ENCODE data around the gene MTPN. TPM values are rescaled to one million over a fixed set of nuclear protein-coding genes. Genes with fewer than 3 reads are reported as not detected.

MTPN gene
- total and polyA plus RNA-seq, 5 experiments from 2014 or later = 60.5 to 100 (median 74.1) TPM

DNA sequence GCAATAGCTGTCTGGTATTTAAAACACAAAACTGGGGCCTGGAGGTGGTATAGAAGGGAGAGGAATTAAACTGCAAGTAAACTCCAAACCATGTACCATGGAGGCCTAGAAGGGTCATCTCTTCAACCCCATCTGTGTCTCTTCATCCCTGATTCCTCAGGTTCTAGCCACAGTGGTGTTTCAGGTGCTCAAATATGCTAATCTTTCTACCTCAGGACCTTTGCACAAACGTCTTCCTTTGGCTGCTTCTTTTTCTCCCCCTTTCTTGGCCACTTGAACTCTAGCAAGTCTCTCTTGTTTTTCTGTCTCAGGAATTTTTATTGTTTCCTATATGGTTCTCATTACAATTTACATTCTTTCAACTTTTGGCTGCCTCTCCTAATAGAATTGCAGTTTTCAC, 25.6 kb upstream of the MTPN start:
- H3K27ac Mint-ChIP-seq = no peak overlapping the region
- peaks cover 0 to 2% (median 0%) of the 10 kb centered on the region in 9 donors for H3K9me3 Mint-ChIP-seq
- H3K27me3 Mint-ChIP-seq = no peaks in the 10 kb centered on the region
- POLR2A ChIA-PET = no interaction called here
- H3K36me3 Mint-ChIP-seq = peaks cover 0 to 5% (median 0%) of the 10 kb centered on the region in 3 donors
- DNase-seq (no peak), ATAC-seq (no peak)
- H3K4me3 Mint-ChIP-seq = no peak overlapping the region
- H3K4me1 Mint-ChIP-seq = no peaks in the 10 kb centered on the region

GRCh38 chr7:136000288-136000913, 23.2 kb upstream of the MTPN start:
- ATAC-seq = no peak

GRCh38 chr7:135998081-135998480, 20.9 kb upstream of the MTPN start:
- POLR2A ChIA-PET = no interaction called here
- H3K9me3 Mint-ChIP-seq = no peaks in the 10 kb centered on the region
- H3K4me3 Mint-ChIP-seq = no peak overlapping the region
- H3K36me3 Mint-ChIP-seq = peaks cover 0 to 2% (median 0%) of the 10 kb centered on the region in 3 donors
- H3K4me1 Mint-ChIP-seq = peaks cover 0 to 14% (median 4%) of the 10 kb centered on the region in 4 donors
- no peak overlapping the region for H3K27ac Mint-ChIP-seq
- ATAC-seq (no peak), DNase-seq (no peak)
- H3K27me3 Mint-ChIP-seq = no peaks in the 10 kb centered on the region

More at GRCh38 chr7:136000288-136000913, 23.2 kb upstream of the MTPN start:
- Mint-ChIP-seq H3K27ac (no peak overlapping the region), H3K4me3 (no peak overlapping the region), H3K4me1 (no peaks in the 10 kb centered on the region), H3K36me3 (peaks cover 0 to 2% (median 0%) of the 10 kb centered on the region in 3 donors), H3K27me3 (no peaks in the 10 kb centered on the region), H3K9me3 (no peaks in the 10 kb centered on the region)
- POLR2A ChIA-PET = interaction anchor here (0.6 kb wide), 1 partner anchor 9 kb away, joined by 3 read pairs; no protein-coding TSS in a partner anchor
- DNase-seq = no peak

DNA sequence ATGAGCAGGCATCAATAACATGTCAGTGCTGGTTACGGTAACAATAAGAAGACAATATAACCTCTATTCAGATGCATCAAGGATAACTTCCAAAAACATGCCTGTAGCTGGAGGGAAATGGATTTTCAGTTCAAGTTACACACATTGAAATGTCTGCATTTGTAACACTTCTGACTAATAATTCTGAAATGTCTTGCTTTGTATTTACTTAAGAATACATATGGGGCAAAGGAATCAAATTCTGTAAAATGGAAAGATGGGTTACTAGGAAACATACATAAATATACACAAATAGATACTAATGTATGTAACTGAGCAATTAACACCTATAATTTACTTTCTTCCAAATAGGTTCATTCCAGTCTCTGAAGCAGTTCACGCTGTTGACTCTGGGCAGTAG, 18.6 kb upstream of the MTPN start:
- POLR2A ChIA-PET = no interaction called here
- Mint-ChIP-seq H3K27me3 (peaks cover 0 to 7% (median 0%) of the 10 kb centered on the region in 5 donors), H3K36me3 (peaks cover 2 to 5% (median 3%) of the 10 kb centered on the region in 3 donors), H3K27ac (no peak overlapping the region), H3K9me3 (no peaks in the 10 kb centered on the region), H3K4me3 (no peak overlapping the region), H3K4me1 (peaks cover 0 to 19% (median 8%) of the 10 kb centered on the region in 4 donors)
- DNase-seq = no peak
- ATAC-seq = no peak

GRCh38 chr7:135994466-135995205, 17.5 kb upstream of the MTPN start:
- no peak for ATAC-seq
- H3K4me1 Mint-ChIP-seq = peaks cover 0 to 27% (median 8%) of the 10 kb centered on the region in 4 donors
- H3K27ac Mint-ChIP-seq = peak overlapping the region in 2 of 10 donors; percentile 20 to 43
- H3K27me3 Mint-ChIP-seq = peaks cover 0 to 15% (median 6%) of the 10 kb centered on the region in 5 donors
- no peak for DNase-seq
- no peak overlapping the region for H3K4me3 Mint-ChIP-seq
- POLR2A ChIA-PET = no interaction called here
- H3K36me3 Mint-ChIP-seq = peaks cover 5 to 8% (median 6%) of the 10 kb centered on the region in 3 donors
- H3K9me3 Mint-ChIP-seq = no peaks in the 10 kb centered on the region

GRCh38 chr7:135993950-135994349, 16.8 kb upstream of the MTPN start:
- H3K4me1 Mint-ChIP-seq = peaks cover 0 to 27% (median 8%) of the 10 kb centered on the region in 4 donors
- no peak for ATAC-seq
- POLR2A ChIA-PET = no interaction called here

GRCh38 chr7:135991906-135992305, 14.7 kb upstream of the MTPN start:
- H3K36me3 Mint-ChIP-seq = peaks cover 5 to 12% (median 6%) of the 10 kb centered on the region in 3 donors

More at GRCh38 chr7:135993950-135994349, 16.8 kb upstream of the MTPN start:
- Mint-ChIP-seq H3K27me3 (peaks cover 0 to 15% (median 6%) of the 10 kb centered on the region in 5 donors), H3K27ac (peak overlapping the region in 2 of 10 donors; percentile 67 to 72), H3K4me3 (peak overlapping the region in 2 of 10 donors; percentile 33 to 40), H3K9me3 (no peaks in the 10 kb centered on the region), H3K36me3 (peaks cover 5 to 8% (median 6%) of the 10 kb centered on the region in 3 donors)
- no peak for DNase-seq

GRCh38 chr7:135991322-135991721, 14.2 kb upstream of the MTPN start:
- Mint-ChIP-seq H3K36me3 (peaks cover 5 to 12% (median 6%) of the 10 kb centered on the region in 3 donors), H3K4me1 (peaks cover 0 to 27% (median 8%) of the 10 kb centered on the region in 4 donors), H3K27me3 (peaks cover 0 to 15% (median 6%) of the 10 kb centered on the region in 5 donors), H3K9me3 (no peaks in the 10 kb centered on the region), H3K4me3 (no peak overlapping the region), H3K27ac (no peak overlapping the region)
- no peak for ATAC-seq
- POLR2A ChIA-PET = interaction anchor here (0.5 kb wide), 1 partner anchor 9 kb away, joined by 3 read pairs; no protein-coding TSS in a partner anchor
- no peak for DNase-seq

More at GRCh38 chr7:135991906-135992305, 14.7 kb upstream of the MTPN start:
- DNase-seq (no peak), ATAC-seq (no peak)
- Mint-ChIP-seq H3K27me3 (peaks cover 0 to 15% (median 6%) of the 10 kb centered on the region in 5 donors), H3K4me3 (no peak overlapping the region), H3K27ac (peak overlapping the region in 1 of 10 donors; percentile 40), H3K4me1 (peaks cover 0 to 27% (median 8%) of the 10 kb centered on the region in 4 donors), H3K9me3 (no peaks in the 10 kb centered on the region)
- POLR2A ChIA-PET = interaction anchor here (0.5 kb wide), 1 partner anchor 8 kb away, joined by 3 read pairs; no protein-coding TSS in a partner anchor

GRCh38 chr7:135990258-135990657, 13.1 kb upstream of the MTPN start:
- H3K9me3 Mint-ChIP-seq = no peaks in the 10 kb centered on the region
- DNase-seq = no peak

GRCh38 chr7:135981958-135982646, 4.9 kb upstream of the MTPN start:
- peaks cover 0 to 5% (median 0%) of the 10 kb centered on the region in 3 donors for H3K36me3 Mint-ChIP-seq
- POLR2A ChIA-PET = interaction anchor here (1.2 kb wide), 1 partner anchor 320 kb away, joined by 3 read pairs; the partner anchor contains the start of gene STMP1
- peak in 1 of 10 donors; percentile 4 for DNase-seq

More at GRCh38 chr7:135990258-135990657, 13.1 kb upstream of the MTPN start:
- peaks cover 0 to 29% (median 8%) of the 10 kb centered on the region in 4 donors for H3K4me1 Mint-ChIP-seq
- peaks cover 5 to 12% (median 11%) of the 10 kb centered on the region in 3 donors for H3K36me3 Mint-ChIP-seq
- no peak overlapping the region for H3K4me3 Mint-ChIP-seq
- H3K27ac Mint-ChIP-seq = no peak overlapping the region
- POLR2A ChIA-PET = no interaction called here
- ATAC-seq = no peak
- peaks cover 0 to 15% (median 6%) of the 10 kb centered on the region in 5 donors for H3K27me3 Mint-ChIP-seq

GRCh38 chr7:135980665-135981180, 3.6 kb upstream of the MTPN start:
- H3K36me3 Mint-ChIP-seq = peaks cover 0 to 4% (median 0%) of the 10 kb centered on the region in 3 donors
- no peaks in the 10 kb centered on the region for H3K9me3 Mint-ChIP-seq
- H3K4me1 Mint-ChIP-seq = peaks cover 26 to 69% (median 58%) of the 10 kb centered on the region in 4 donors
- peaks cover 0 to 1% (median 0%) of the 10 kb centered on the region in 5 donors for H3K27me3 Mint-ChIP-seq
- peak overlapping the region; percentile 15 to 91 (median 84) for H3K27ac Mint-ChIP-seq
- DNase-seq (peak in 9 of 10 donors; percentile 8 to 71 (median 48)), ATAC-seq (peak; percentile 56 to 65)
- POLR2A ChIA-PET = interaction anchor here (1.2 kb wide), 1 partner anchor 318 kb away, joined by 3 read pairs; the partner anchor contains the start of gene STMP1
- H3K4me3 Mint-ChIP-seq = peak overlapping the region; percentile 60 to 87 (median 80)

More at GRCh38 chr7:135981958-135982646, 4.9 kb upstream of the MTPN start:
- Mint-ChIP-seq H3K9me3 (no peaks in the 10 kb centered on the region), H3K4me3 (peak overlapping the region; percentile 35 to 86 (median 80)), H3K4me1 (peaks cover 26 to 58% (median 49%) of the 10 kb centered on the region in 4 donors), H3K27me3 (peaks cover 0 to 1% (median 0%) of the 10 kb centered on the region in 5 donors), H3K27ac (peak overlapping the region; percentile 11 to 91 (median 76))
- no peak for ATAC-seq
